ENCODE results near the gene ZNF532.

DNA sequence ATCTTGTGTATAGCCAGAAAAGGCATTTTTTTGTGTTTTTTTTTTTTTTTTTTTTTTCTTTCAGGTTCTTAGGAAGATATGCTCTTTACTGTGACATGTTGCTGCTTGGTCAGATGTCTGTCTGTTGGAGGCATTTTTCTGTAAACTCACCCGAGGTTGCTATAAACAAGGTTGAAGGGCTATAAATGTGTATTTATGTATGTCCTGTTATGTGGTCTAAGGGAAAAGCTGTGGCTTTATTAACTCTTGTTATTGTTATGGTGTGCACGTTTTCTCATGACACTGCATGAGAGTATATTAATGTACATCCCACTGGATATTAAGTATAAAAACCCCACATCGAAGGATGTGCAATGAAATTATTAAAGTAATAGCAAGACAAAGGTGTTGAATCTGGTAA, 102.0 kb downstream of the ZNF532 start:
- TF ChIP-seq NFYB (CRISPR knock-in tag; IDR thresholded peaks at IDR 0.05) (no peak), ZNF354B (CRISPR knock-in tag; IDR thresholded peaks at IDR 0.05) (no peak), BRD4 (CRISPR knock-in tag; IDR thresholded peaks at IDR 0.05) (no peak), CBFB (CRISPR knock-in tag; IDR thresholded peaks at IDR 0.05) (no peak), MAZ (IDR thresholded peaks at IDR 0.05; ENCODE audit: borderline replicate concordance, low read depth, low read length) (no peak), MAZ (CRISPR knock-in tag; IDR thresholded peaks at IDR 0.05; ENCODE audit: low read depth) (no peak), ZNF251 (CRISPR knock-in tag; IDR thresholded peaks at IDR 0.05) (no peak), ONECUT2 (CRISPR knock-in tag; IDR thresholded peaks at IDR 0.05) (no peak), CREB1 (IDR thresholded peaks at IDR 0.05) (no peak), CREB1 (CRISPR knock-in tag; IDR thresholded peaks at IDR 0.05) (no peak), THYN1 (CRISPR knock-in tag; IDR thresholded peaks at IDR 0.05; ENCODE audit: borderline replicate concordance, low read depth) (no peak), TCF7 (IDR thresholded peaks at IDR 0.05; ENCODE audit: low read depth) (no peak), POLR2AphosphoS5 (IDR thresholded peaks at IDR 0.05; ENCODE audit: low read depth, low read length) (no peak), NFIC (IDR thresholded peaks at IDR 0.05; ENCODE audit: low read length) (no peak)
- TF ChIP-seq, protein P1, sequence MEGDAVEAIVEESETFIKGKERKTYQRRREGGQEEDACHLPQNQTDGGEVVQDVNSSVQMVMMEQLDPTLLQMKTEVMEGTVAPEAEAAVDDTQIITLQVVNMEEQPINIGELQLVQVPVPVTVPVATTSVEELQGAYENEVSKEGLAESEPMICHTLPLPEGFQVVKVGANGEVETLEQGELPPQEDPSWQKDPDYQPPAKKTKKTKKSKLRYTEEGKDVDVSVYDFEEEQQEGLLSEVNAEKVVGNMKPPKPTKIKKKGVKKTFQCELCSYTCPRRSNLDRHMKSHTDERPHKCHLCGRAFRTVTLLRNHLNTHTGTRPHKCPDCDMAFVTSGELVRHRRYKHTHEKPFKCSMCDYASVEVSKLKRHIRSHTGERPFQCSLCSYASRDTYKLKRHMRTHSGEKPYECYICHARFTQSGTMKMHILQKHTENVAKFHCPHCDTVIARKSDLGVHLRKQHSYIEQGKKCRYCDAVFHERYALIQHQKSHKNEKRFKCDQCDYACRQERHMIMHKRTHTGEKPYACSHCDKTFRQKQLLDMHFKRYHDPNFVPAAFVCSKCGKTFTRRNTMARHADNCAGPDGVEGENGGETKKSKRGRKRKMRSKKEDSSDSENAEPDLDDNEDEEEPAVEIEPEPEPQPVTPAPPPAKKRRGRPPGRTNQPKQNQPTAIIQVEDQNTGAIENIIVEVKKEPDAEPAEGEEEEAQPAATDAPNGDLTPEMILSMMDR (CRISPR knock-in tag; IDR thresholded peaks at IDR 0.05), result no peak
- TF ChIP-seq, protein P2, sequence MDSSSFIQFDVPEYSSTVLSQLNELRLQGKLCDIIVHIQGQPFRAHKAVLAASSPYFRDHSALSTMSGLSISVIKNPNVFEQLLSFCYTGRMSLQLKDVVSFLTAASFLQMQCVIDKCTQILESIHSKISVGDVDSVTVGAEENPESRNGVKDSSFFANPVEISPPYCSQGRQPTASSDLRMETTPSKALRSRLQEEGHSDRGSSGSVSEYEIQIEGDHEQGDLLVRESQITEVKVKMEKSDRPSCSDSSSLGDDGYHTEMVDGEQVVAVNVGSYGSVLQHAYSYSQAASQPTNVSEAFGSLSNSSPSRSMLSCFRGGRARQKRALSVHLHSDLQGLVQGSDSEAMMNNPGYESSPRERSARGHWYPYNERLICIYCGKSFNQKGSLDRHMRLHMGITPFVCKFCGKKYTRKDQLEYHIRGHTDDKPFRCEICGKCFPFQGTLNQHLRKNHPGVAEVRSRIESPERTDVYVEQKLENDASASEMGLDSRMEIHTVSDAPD (CRISPR knock-in tag; IDR thresholded peaks at IDR 0.05), result no peak
